HG03469 (cell line): ENCODE data around the gene SBDS.
"Not testable (repeated sequence)": the region's sequence is repeated elsewhere in the genome, so short reads cannot be mapped to it uniquely, and the experiment has no call there.

Source experiments
- ATAC-seq: cut with Tn5 transposase; IDR thresholded peaks from one replicate; pipeline ENCODE4 v1.9.1; 2021; ENCODE audit warnings: mild to moderate bottlenecking, moderate library complexity, moderate number of reproducible peaks; ENCODE audit not compliant: unreplicated experiment

SBDS gene

DNA sequence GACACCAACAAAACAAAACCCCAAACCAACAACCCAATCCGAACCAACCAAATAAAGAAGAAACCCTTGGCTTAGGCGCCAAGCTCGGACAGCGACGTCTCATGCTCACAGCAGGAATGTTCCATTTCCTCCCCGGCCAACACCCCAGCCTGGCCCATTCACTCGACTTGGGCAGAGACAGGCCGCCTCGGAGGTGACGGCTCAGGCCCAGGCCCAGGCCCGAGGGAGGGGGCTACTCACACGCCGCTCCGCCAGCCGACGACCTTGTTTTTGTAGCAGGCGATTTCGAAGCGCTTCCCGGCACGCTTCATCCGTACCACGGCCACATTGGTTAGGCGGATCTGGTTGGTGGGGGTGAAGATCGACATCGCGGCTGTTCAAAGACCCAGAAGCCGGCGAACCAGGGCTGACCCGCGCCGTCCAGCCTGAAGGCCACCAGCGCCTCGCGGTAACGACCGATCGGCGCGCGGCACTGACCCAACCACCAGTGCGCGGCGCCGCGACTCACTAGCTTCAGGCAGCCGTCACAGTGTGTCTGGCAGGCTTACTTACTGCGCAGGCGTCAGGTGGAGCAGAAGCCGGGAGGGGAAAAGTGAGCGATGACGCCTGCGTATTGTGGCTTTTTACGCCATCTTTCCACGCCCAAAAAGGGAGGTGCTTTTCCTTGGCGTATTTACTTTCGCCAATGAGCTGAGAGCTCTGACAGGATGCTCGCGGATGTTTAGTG is at the start of gene SBDS:
Gene SBDS (minus strand): TSS at position 537 of the 727 bp plus-strand sequence. CDS start 169 bp downstream, at position 368.
- ATAC-seq: peak; percentile 46

DNA sequence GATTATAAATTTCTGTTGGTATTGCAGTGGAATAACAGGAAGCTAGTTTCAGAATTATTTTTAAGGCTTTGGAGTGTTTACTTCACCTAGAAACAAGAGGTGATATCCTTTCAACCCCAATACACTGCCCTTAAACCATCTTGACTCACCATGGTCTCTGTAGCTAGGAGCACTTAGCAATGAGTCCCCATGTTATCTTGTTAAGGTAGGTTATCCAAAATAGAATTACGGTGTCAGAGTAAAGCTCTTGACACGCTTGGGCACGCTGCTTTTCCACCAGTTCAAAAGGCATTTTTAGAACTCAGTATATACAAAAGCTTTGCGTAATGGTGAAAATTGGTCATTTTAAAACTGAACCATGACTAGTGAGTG is 48.2 kb upstream of the SBDS start:
- ATAC-seq: not testable (repeated sequence)

DNA sequence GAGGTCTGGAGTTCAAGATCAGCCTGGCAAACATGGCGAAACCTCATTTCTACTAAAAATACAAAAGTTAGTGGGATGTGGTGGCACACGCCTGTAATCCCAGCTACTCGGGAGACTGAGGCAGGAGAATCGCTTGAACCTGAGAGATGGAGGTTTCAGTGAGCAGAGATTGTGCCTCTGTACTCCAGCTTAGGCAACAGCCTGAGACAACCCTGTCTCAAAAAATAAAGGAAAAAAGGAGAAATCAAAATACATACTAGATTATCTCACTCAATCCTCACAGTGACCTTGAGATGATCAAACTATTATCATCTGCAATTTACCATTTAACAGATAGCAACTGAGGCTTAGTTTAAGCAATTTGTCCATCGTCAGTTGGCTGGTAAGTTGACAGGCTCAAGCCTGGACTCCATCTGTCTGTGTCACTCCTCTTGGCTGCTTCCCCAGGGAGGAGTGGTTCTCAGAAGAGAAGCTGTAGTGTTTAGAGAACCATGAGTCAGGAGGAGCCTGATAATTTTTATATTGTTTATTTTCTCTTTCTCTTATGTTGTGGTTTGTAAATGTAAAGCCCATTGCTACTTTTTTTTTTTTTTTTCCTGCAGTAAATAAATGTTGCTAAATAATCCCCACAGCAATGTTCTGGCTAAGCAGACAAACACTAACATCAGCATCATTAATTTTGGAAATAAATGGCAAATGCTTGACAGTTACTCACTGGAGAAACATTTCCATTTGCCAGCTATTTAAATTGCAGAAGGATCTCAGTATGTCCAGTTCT is 47.6 kb upstream of the SBDS start:
- ATAC-seq: not testable (repeated sequence)

- not testable (repeated sequence) for ATAC-seq
Measured at GRCh38 chr7:67040832-67041231, 45.4 kb upstream of the SBDS start.

- ATAC-seq: not testable (repeated sequence)
Measured at GRCh38 chr7:67036432-67037395, 41.3 kb upstream of the SBDS start.

- ATAC-seq: no peak
Measured at GRCh38 chr7:67033251-67033650, 37.9 kb upstream of the SBDS start.

DNA sequence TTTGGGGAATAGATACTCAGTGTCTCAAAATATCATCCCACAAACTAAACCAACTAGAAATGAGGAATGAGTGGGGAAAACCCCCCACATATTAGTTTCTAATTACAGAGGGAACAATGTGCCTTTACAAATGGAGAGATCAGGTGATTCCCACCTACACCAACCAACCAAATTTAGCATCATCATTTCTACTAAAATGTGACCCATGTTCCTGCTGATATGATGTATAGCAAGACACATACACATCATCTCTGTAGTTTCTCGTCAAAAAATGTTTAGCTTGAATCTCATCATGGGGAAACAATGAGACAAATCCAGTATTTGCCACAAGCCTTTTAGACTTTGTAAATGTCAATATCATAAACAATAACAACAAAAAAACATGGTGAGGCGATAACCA is 36.3 kb upstream of the SBDS start:
- not testable (repeated sequence) for ATAC-seq

DNA sequence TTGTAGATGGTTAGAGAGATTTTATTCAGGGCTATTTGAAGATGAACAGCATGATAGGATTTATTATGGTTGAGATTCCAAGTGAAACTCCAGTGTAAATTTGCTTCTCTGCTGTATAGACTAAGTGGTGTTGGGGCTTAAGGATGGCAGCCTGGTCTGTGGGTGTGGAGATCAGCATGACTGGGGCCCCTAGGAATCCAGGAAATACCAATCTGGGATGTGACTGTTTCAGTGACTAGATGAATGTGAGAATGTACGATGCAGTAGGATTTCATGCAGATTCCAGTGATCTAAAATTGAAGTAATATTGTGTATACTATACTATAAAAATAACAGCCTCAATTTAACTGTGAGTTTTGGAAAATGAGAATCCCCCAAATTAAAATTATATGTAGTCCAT is 30.1 kb upstream of the SBDS start:
- ATAC-seq: not testable (repeated sequence)

DNA sequence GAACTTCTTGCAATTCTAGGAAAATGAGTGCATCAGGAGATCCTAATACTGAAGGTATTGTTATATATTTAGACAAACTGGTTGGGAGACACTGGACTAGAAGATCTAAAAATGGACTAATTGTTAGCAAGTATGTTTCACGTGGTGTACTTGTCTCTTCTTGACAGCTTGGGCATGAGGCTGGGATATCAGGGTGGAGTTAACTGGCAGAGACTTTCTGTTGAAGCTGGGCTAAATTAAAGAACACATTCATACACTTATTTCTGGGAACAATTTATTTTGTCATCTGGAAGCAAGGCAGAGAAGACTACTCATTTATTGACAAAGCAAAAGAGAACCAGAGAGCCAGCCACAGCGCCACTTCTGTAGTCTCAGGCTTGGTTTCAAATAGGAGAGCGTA is 27.1 kb upstream of the SBDS start:
- no peak for ATAC-seq

- ATAC-seq: no peak
Measured at GRCh38 chr7:67021260-67021659, 25.9 kb upstream of the SBDS start.

- no peak for ATAC-seq
Measured at GRCh38 chr7:67019562-67020390, 24.4 kb upstream of the SBDS start.

DNA sequence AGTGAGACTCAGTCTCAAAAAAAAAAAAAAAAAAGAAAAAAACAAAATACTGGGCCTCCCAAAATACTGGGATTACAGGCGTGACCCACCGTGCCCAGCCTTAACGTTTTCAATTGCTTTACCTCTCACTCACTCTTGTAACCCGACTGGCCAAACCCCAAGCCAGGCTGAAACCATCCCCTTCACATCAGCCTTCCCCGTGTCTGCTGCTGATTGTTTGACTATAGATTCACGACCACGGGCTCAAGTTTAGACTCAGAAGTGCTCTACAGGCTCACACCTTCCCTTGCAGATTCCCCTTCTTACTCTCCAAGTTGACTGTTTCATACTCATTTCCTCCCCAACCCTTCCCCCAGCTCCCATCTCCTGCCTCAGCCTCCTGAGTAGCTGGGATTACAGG is 23.6 kb upstream of the SBDS start:
- no peak for ATAC-seq

DNA sequence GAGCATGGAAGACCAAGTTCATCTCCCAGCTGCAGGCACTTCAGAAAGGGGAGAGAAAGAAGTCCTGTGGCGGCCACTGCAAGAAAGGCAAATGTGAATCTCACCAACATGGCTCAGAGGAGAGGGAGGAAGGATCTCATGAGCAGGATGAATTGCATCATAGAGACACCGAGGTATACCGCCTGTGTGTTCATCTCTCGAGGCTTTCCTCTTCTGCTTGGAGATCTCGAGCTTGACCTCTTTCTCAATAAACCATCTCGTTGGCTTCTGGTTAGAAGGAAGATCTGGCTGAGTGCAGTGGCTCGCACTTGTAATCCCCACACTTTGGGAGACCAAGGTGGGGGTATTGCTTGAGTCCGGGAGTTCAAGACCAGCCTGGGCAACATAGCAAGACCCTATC is 22.6 kb upstream of the SBDS start:
- ATAC-seq: not testable (repeated sequence)

GRCh38 chr7:67014076-67014622 is 18.8 kb upstream of the SBDS start:
- ATAC-seq: not testable (repeated sequence)

- ATAC-seq: not testable (repeated sequence)
Measured at GRCh38 chr7:67009677-67010076, 14.3 kb upstream of the SBDS start.

GRCh38 chr7:67008260-67008659 is 12.9 kb upstream of the SBDS start:
- no peak for ATAC-seq

DNA sequence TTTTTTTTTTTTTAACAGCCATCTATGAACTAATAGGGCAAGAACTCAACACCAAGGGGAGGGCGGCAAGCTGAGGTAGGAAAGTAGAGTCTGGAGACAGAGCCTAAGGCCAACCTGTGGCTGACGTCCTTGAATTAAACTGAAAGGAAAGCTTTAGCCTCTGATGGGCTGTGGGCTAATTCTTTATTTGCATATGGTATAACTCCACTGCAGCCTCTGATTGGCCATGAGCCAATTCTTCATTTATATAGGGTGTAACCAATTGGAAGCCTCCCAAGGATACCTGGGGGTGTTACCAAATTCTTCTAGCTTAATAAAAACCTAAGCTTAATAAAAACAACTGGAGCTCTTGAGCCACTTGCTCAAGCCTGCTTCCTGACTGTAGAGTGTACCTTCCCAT is 11.6 kb upstream of the SBDS start:
- ATAC-seq: no peak

- not testable (repeated sequence) for ATAC-seq
Measured at GRCh38 chr7:67004145-67004544, 8.8 kb upstream of the SBDS start.

DNA sequence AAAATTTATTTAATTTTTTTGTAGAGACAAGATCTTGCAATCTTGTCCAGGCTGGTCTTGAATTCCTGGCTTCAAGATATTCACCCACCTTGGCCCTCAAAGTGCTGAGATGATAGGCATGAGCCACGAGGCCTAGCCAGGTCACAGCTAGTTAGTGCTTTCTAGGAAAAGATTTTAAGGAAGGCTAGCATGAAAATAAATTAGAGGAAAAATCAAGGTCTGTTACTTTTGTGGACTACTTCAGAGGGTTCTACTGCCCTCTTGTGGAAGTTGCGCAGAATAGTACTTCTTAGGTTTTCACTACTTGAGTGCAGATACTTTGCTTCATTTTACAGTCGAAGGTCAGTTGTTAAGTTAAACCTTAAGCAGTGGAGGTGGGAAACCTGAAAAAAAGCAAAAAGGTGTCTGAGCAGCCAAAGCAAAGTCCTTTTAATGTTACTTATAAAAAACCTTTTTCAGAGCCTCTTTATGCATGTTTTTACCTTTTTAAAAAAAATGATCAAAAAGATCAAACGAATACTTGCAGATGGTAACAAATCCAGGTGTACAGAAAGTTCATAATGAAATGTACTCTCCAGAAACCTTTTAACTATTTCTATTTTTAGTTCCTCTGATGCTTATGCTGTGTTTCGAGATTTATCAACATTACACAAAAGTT is 5.3 kb upstream of the SBDS start:
- ATAC-seq: not testable (repeated sequence)
